Measurements from ENCODE around the gene NCOA5.

The NCOA5 gene

GRCh38 chr20:46058599-46059281, 31.0 kb downstream of the NCOA5 start:
- DNase-seq, result no peak

GRCh38 chr20:46057856-46058598, 31.7 kb downstream of the NCOA5 start:
- DNase-seq, result peak in 1 of 2 donors; percentile 50

- DNase-seq, result no peak
These were observed 32.5 kb downstream of the NCOA5 start for GRCh38 chr20:46056970-46057855.

DNA sequence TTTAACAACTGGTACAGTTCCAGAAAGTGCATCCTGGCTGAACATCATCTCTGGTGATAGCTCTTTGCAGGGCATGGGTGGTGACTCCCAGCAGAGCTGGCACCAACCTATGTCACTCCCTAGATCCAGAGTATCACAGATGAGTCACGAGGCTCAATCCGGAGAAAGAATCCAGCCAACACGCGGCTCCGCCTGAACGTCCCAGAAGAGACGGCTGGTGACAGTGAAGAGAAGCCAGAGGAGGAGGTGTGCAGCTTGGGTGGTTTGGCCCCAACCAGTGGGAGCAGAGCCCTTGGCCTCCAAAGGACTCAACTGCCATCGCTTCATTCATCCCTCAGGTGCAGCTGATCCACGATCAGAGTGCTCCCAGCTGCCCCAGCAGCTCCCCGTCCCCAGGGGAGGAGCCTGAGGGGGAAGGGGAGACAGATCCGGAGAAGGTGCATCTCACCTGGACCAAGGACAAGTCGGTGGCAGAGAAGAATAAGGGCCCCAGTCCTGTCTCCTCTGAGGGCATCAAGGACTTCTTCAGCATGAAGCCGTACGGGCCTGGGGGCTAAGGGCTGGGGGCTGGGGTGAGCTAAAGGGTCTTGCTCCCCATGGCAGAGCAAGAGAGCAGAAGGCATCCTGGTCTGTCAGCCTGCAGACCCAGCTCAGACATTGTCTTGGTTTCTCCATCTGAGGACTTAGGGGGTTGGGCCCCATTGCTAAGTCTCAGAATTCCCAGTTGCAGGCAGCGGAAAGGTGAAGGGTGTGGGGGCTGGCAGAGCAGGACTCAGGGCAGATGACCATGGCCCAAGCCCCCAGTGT, 33.5 kb downstream of the NCOA5 start:
- DNase-seq, result no peak

- no peak for DNase-seq
These were observed 34.5 kb downstream of the NCOA5 start for GRCh38 chr20:46055269-46055668.

- DNase-seq, result no peak
These were observed 35.2 kb downstream of the NCOA5 start for GRCh38 chr20:46054606-46055005.

DNA sequence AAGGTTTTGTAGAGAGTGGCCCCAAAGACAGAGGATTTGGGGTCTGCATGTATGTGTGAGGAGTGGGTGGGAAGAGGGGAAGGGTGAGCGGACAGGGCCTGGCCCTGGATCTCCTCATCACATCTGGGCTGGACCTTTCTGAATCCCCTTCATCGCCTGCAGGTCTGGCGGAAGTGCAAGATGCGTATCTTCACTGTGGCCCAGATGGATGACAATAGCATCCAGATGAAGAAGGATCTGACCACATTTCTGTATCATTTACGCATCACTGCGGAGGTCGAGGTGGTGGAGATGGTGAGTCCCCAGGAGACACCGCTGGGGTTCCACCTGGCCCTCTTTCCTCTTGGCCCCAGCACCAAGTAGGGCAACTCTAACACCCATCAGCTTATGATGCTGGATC, 36.3 kb downstream of the NCOA5 start:
- no peak for DNase-seq

DNA sequence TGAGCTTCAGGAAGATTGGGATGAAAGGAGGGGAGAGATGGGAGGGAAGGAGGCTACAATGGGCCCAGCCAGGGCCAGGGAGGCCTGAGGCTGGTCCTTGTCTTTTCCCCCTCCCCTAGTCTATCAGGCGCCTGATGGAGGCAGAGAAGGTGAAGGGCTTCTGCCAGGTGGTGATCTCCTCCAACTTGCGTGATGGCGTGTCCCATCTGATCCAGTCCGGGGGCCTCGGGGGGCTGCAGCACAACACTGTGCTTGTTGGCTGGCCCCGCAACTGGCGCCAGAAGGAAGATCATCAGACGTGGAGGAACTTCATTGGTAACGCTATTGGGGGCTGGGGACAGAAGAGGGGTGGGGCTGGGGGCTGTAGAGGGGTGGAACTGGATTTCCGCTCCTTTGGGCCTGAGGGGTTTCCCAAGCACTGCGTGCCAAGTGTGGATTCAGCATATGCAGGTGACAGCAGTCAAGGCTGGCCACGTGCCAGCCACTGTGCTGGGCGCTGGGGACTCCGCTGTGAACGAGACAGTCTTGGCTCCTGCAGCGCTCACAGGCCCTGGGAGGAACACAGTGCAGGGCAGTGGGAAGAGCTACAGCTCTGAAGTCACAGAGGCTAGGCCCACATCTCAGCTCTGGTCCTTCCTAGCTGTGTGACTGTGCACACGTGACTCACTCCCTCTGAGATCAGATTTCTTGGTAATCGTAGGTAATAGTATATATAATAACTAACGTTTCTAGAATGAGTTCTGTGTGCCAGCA, 38.0 kb downstream of the NCOA5 start:
- DNase-seq, result no peak

- no peak for DNase-seq
These were observed 38.9 kb downstream of the NCOA5 start for GRCh38 chr20:46050885-46051284.

DNA sequence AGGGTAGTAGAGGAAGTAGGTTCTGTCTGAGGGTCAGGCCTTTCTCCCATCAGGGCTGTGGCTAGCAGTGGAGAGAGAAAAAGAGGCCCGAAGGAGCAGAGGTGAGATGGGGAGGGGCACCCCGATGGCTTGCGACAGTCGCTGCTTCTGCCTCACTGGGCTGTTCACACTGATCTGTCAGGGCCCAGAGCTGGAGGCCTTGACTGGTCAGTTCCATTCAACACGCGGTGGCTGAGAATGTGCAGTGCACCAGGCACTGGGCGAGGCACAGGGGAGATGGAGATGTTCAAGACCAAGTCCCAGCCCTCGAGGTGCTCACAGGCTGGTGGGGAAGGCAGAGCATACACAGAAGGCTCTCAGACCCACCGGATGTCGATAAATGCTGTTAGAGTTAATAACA, 39.3 kb downstream of the NCOA5 start:
- DNase-seq, result no peak

- no peak for DNase-seq
These were observed 39.9 kb downstream of the NCOA5 start for GRCh38 chr20:46049815-46050214.

DNA sequence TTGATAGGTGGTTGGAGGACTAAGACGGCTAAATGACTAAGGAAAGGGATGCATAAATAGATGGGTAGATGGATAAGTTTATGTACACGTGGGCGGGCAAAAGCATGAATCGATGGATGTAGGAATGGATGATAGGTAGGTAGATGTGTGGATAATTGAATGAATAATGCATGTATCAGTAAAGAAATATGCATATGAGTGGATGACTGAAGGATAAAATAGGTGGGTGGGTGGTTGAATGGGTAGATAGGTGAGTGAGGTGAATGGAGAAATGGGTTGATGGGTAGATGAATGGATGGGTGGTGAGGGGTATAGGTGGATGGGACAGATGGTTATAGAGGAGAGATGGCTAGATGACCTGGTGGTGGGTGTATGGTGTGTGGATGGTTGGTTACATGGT, 40.6 kb downstream of the NCOA5 start:
- no peak for DNase-seq

DNA sequence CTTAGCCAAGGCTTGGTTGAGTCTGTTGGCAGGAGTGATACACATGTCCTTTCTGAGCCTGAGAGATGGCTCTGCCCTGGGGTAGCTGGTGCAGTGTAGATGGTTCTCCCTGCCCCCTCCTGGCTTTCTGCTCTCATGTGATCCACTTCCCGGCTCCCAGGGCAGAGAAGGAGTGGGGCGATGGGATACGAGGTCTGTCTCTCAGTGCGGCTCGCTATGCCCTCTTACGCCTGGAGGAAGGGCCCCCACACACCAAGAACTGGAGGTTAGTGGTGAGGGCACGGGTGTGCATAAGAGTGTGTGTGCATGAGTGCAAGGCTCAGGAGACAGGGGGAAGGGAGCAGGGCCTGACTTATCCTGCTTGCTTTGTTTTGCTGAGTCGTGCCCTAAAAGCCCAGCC, 41.9 kb downstream of the NCOA5 start:
- no peak for DNase-seq

- DNase-seq, result no peak
These were observed 43.0 kb downstream of the NCOA5 start for GRCh38 chr20:46046588-46047310.

GRCh38 chr20:46044896-46045295, 44.9 kb downstream of the NCOA5 start:
- no peak for DNase-seq

DNA sequence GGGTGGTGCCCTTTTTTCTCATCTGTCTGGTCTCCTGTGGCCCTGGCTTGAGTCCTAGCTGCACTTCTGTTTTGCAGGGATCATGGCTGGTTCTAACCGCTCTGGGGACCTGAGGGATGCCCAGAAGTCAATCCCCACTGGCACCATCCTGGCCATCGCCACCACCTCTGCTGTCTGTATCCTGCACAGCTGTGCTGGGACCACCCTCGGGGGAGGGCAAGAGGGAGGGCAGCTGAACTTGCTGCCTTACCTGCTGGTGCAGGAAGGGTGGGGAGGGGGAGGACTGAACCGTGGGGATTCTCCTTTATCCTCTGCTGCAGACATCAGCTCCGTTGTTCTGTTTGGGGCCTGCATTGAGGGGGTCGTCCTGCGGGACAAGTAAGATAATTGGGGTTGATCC, 46.2 kb downstream of the NCOA5 start:
- no peak for DNase-seq

DNA sequence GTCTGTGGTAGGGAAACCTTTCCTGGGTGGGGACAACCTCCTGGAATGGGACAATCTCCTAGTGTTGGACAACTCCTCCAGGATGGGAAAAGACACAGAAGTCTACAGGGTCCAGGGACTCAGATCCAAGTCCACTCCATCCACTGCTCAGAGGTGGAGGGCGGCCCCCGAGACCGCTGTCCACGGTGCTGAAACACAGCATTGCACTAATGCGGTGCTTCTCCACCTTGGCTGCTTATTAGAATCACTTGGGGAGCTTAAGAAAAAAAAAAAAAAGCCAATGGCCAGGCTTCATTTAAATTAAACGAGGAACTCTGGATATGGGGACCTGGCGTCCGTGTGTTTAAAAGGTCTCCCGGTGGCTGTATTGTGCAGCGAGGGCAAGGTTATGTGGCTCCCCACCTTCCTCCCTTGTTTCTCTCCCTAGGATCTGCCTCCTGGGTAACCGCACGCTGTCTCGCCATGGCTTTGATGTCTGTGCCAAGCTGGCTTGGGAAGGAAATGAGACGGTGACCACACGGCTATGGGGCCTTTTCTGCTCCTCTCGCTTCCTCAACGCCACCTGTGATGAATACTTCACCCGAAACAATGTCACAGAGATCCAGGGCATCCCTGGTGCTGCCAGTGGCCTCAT, 48.7 kb downstream of the NCOA5 start:
- peak in 1 of 2 donors; percentile 31 for DNase-seq

DNA sequence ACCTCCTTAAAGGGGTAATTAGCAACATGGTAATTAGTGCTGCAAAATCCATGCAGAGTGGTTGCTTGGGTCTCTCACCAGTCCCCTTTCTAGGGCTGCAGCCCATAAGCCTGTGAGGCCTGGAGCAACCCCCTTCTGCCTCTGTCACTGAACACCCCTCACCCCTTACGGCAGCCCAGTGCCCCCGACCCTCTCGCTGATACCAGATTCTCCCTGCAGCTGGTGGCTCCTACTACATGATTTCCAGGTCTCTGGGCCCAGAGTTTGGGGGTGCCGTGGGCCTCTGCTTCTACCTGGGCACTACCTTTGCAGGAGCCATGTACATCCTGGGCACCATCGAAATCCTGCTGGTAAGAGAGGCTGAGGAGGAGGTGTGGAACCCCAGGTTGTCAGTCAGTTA, 52.7 kb downstream of the NCOA5 start:
- DNase-seq, result no peak

DNA sequence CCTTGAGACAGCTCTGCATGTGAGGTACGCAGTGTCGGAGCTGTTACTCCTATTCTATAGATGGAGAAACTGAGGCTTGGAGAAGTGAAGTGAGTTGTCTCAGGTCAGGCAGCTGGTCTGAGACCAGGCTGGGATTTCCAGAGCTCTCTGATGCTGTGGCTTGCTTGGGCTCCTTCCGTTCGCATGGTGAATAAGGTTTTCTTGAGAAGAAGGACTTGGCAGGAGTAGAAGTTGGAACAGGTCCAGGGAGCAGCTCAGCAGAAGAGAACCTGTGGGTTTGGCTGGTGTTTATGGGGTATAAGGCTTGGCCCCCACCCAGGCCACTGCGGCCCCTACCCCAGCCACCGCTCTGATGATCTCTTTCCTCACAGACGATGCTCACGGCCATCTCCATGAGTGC, 53.4 kb downstream of the NCOA5 start:
- no peak for DNase-seq

DNA sequence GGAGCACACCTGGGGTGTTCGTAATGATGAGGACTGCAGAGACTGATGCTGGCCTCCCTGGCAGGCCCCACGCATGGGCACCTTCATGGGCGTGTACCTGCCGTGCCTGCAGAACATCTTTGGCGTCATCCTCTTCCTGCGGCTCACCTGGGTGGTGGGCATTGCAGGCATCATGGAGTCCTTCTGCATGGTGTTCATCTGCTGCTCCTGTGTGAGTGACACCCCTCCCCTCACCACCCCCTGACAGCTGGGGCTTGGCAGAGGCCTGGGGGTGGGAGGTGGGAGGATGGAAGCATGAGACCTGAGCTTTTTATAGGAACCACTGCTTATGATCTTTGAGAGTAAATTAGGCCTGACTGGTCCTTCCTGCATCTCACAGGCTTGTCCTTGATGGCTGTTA, 54.0 kb downstream of the NCOA5 start:
- DNase-seq, result no peak

- DNase-seq, result no peak
These were observed 54.5 kb downstream of the NCOA5 start for GRCh38 chr20:46035253-46035652.

All from CD4-positive, alpha-beta T cell treated with Interleukin-4 for 1 hour (primary cell).